Ecto neural progenitor cell (in vitro differentiated cells): ENCODE measurements around the gene PLA2R1.
"Not testable (repeated sequence)": the region's sequence is repeated elsewhere in the genome, so short reads cannot be mapped to it uniquely, and the experiment has no call there.

ENCODE experiments used
- DNase-seq: peaks from one replicate; pipeline ENCODE4 v3.0.0-alpha.2; 2018; ENCODE audit warnings: low spot score

PLA2R1 gene

GRCh38 chr2:159982842-159983785 lies 79.3 kb downstream of the PLA2R1 start:
- no peak for DNase-seq

GRCh38 chr2:159982270-159982669 lies 80.1 kb downstream of the PLA2R1 start:
- no peak for DNase-seq

- no peak for DNase-seq
Observed at GRCh38 chr2:159976527-159977160, 85.8 kb downstream of the PLA2R1 start.

- no peak for DNase-seq
Observed at GRCh38 chr2:159973325-159973724, 89.1 kb downstream of the PLA2R1 start.

GRCh38 chr2:159971365-159972152 lies 90.9 kb downstream of the PLA2R1 start:
- no peak for DNase-seq

GRCh38 chr2:159970548-159970947 lies 91.9 kb downstream of the PLA2R1 start:
- DNase-seq = not testable (repeated sequence)

GRCh38 chr2:159968279-159968900 lies 94.0 kb downstream of the PLA2R1 start:
- DNase-seq = peak; percentile 51

GRCh38 chr2:159963700-159964099 lies 98.7 kb downstream of the PLA2R1 start:
- no peak for DNase-seq

- not testable (repeated sequence) for DNase-seq
Observed at GRCh38 chr2:159962513-159962912, 99.9 kb downstream of the PLA2R1 start.

- DNase-seq = no peak
Observed at GRCh38 chr2:159961451-159961850, 101.0 kb downstream of the PLA2R1 start.

- DNase-seq = no peak
Observed at GRCh38 chr2:159961037-159961436, 101.4 kb downstream of the PLA2R1 start.

GRCh38 chr2:159960414-159960813 lies 102.0 kb downstream of the PLA2R1 start:
- DNase-seq = no peak

- DNase-seq = no peak
Observed at GRCh38 chr2:159959136-159959535, 103.3 kb downstream of the PLA2R1 start.

GRCh38 chr2:159953136-159953823 lies 109.1 kb downstream of the PLA2R1 start:
- no peak for DNase-seq

GRCh38 chr2:159946326-159946999 lies 116.0 kb downstream of the PLA2R1 start:
- DNase-seq = no peak

GRCh38 chr2:159944874-159945273 lies 117.5 kb downstream of the PLA2R1 start:
- DNase-seq = no peak

- DNase-seq = no peak
Observed at GRCh38 chr2:159942146-159942545, 120.3 kb downstream of the PLA2R1 start.

- no peak for DNase-seq
Observed at GRCh38 chr2:159941729-159942128, 120.7 kb downstream of the PLA2R1 start.

- no peak for DNase-seq
Observed at GRCh38 chr2:159939946-159940345, 122.5 kb downstream of the PLA2R1 start.

- no peak for DNase-seq
Observed at GRCh38 chr2:159938395-159938794, 124.0 kb downstream of the PLA2R1 start.

GRCh38 chr2:159936471-159936870 lies 125.9 kb downstream of the PLA2R1 start:
- DNase-seq = no peak
